MM.1S (cell line): ENCODE results near the gene FBN2.

Experiments used
- DNase-seq: peaks from one replicate; pipeline ENCODE4 v3.0.0-alpha.2; 2015
- H2AFZ ChIP-seq: fragments of 300-600 bp; sonication (generic); 2 replicates; pipeline ENCODE4 v1.6.0; 2016; ENCODE audit warnings: antibody characterized with exemption, low read length
- H3F3A ChIP-seq: fragments of 300-600 bp; sonication (generic); 2 replicates; pipeline ENCODE4 v1.6.1; 2016; ENCODE audit warnings: mild to moderate bottlenecking, antibody characterized with exemption, low read length, moderate library complexity, mixed read lengths; ENCODE audit not compliant: insufficient read depth
- H3K27ac ChIP-seq: fragments of 300-600 bp; sonication (generic); 2 replicates; pipeline ENCODE4 v1.5.1; 2016; ENCODE audit warnings: mild to moderate bottlenecking, low read length
- H3K27me3 ChIP-seq: fragments of 300-600 bp; sonication (generic); replicated peaks from 2 replicates; pipeline ENCODE4 v1.6.0; 2016; ENCODE audit warnings: low read length; ENCODE audit not compliant: insufficient read depth
- H3K36me3 ChIP-seq: fragments of 300-600 bp; sonication (generic); replicated peaks from 2 replicates; pipeline ENCODE4 v1.6.1; 2016; ENCODE audit warnings: mild to moderate bottlenecking, low read length, mixed read lengths; ENCODE audit not compliant: insufficient read depth
- H3K4me1 ChIP-seq: fragments of 300-600 bp; sonication (generic); 2 replicates; pipeline ENCODE4 v1.6.1; 2016; ENCODE audit warnings: low read length, mixed read lengths
- H3K4me2 ChIP-seq: fragments of 300-600 bp; sonication (generic); 2 replicates; pipeline ENCODE4 v1.6.0; 2016; ENCODE audit warnings: low read depth, low read length
- H3K4me3 ChIP-seq: fragments of 300-600 bp; sonication (generic); 2 replicates; pipeline ENCODE4 v1.5.1; 2016; ENCODE audit warnings: low read length, mixed read lengths
- H3K79me2 ChIP-seq: fragments of 300-600 bp; sonication (generic); 2 replicates; pipeline ENCODE4 v1.6.1; 2016; ENCODE audit warnings: mixed run types, low read length, mixed read lengths
- H3K9ac ChIP-seq: fragments of 300-600 bp; sonication (generic); 2 replicates; pipeline ENCODE4 v1.6.1; 2016; ENCODE audit warnings: low read length, mixed read lengths
- H3K9me2 ChIP-seq: fragments of 300-600 bp; sonication (generic); replicated peaks from 2 replicates; pipeline ENCODE4 v1.6.1; 2016; ENCODE audit warnings: mild to moderate bottlenecking, low read length, mixed read lengths; ENCODE audit not compliant: insufficient read depth
- H3K9me3 ChIP-seq: fragments of 300-600 bp; sonication (generic); replicated peaks from 2 replicates; pipeline ENCODE4 v1.6.1; 2016; ENCODE audit warnings: mild to moderate bottlenecking, low read length, mixed read lengths; ENCODE audit not compliant: insufficient read depth
- H4K20me1 ChIP-seq: fragments of 300-600 bp; sonication (generic); 2 replicates; pipeline ENCODE4 v1.6.1; 2016; ENCODE audit warnings: mild to moderate bottlenecking, low read length, moderate library complexity, mixed read lengths; ENCODE audit not compliant: insufficient read depth
- EZH2 ChIP-seq: fragments of 300-600 bp; sonication (generic); optimal IDR thresholded peaks from 2 replicates; pipeline ENCODE3; 2017; ENCODE audit warnings: low read depth, mild to moderate bottlenecking, antibody characterized with exemption, low read length, mixed read lengths
- EZH2phosphoT487 ChIP-seq: fragments of 300-600 bp; sonication (generic); IDR thresholded peaks from 2 replicates; pipeline ENCODE4 v1.6.1; 2018; ENCODE audit warnings: antibody characterized with exemption, low read length
- TF ChIP-seq, protein P1 (sequence below): fragments of 300-600 bp; sonication (generic); IDR thresholded peaks from 2 replicates; pipeline ENCODE4 v1.5.1; 2016; ENCODE audit warnings: antibody characterized with exemption, low read length, mixed read lengths

Gene FBN2

GRCh38 chr5:128243958-128244582 is 294.0 kb downstream of the FBN2 start:
- Histone ChIP-seq H3K4me1 (no peaks in the 10 kb centered on the region), H3F3A (no peaks in the 10 kb centered on the region), H2AFZ (no peak overlapping the region), H3K27ac (no peak overlapping the region), H3K9me3 (no peaks in the 10 kb centered on the region), H4K20me1 (no peaks in the 10 kb centered on the region), H3K79me2 (no peaks in the 10 kb centered on the region), H3K4me3 (no peak overlapping the region), H3K36me3 (no peaks in the 10 kb centered on the region), H3K9ac (no peak overlapping the region), H3K9me2 (no peaks in the 10 kb centered on the region), H3K4me2 (no peak overlapping the region), H3K27me3 (no peaks in the 10 kb centered on the region)
- TF ChIP-seq EZH2phosphoT487 (no peak), EZH2 (no peak)
- TF ChIP-seq, protein P1, sequence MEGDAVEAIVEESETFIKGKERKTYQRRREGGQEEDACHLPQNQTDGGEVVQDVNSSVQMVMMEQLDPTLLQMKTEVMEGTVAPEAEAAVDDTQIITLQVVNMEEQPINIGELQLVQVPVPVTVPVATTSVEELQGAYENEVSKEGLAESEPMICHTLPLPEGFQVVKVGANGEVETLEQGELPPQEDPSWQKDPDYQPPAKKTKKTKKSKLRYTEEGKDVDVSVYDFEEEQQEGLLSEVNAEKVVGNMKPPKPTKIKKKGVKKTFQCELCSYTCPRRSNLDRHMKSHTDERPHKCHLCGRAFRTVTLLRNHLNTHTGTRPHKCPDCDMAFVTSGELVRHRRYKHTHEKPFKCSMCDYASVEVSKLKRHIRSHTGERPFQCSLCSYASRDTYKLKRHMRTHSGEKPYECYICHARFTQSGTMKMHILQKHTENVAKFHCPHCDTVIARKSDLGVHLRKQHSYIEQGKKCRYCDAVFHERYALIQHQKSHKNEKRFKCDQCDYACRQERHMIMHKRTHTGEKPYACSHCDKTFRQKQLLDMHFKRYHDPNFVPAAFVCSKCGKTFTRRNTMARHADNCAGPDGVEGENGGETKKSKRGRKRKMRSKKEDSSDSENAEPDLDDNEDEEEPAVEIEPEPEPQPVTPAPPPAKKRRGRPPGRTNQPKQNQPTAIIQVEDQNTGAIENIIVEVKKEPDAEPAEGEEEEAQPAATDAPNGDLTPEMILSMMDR, result no peak
- DNase-seq, result no peak

GRCh38 chr5:128241051-128241695 is 296.9 kb downstream of the FBN2 start:
- Histone ChIP-seq H2AFZ (no peak overlapping the region), H3K9me3 (no peaks in the 10 kb centered on the region), H3K36me3 (no peaks in the 10 kb centered on the region), H3K79me2 (no peaks in the 10 kb centered on the region), H3K4me2 (no peak overlapping the region), H3K9ac (no peak overlapping the region), H3K27me3 (no peaks in the 10 kb centered on the region), H3K27ac (no peak overlapping the region), H3K4me3 (no peak overlapping the region), H3K4me1 (no peaks in the 10 kb centered on the region), H3K9me2 (no peaks in the 10 kb centered on the region), H4K20me1 (no peaks in the 10 kb centered on the region), H3F3A (no peaks in the 10 kb centered on the region)
- DNase-seq, result no peak
- TF ChIP-seq, protein P1, result no peak
- TF ChIP-seq EZH2, result no peak
- no peak for TF ChIP-seq EZH2phosphoT487

GRCh38 chr5:128237546-128237945 is 300.5 kb downstream of the FBN2 start:
- Histone ChIP-seq H2AFZ (no peak overlapping the region), H3K27ac (no peak overlapping the region), H3K9me2 (no peaks in the 10 kb centered on the region), H3K4me1 (no peaks in the 10 kb centered on the region), H3K36me3 (no peaks in the 10 kb centered on the region), H3K9ac (no peak overlapping the region), H3K9me3 (no peaks in the 10 kb centered on the region), H3K4me3 (no peak overlapping the region), H3K79me2 (no peaks in the 10 kb centered on the region), H3K4me2 (no peak overlapping the region), H3F3A (no peaks in the 10 kb centered on the region), H3K27me3 (no peaks in the 10 kb centered on the region), H4K20me1 (no peaks in the 10 kb centered on the region)
- no peak for DNase-seq
- TF ChIP-seq EZH2phosphoT487 (no peak), EZH2 (no peak)
- TF ChIP-seq, protein P1, result no peak
